ENCODE measurements around the gene FAM107B. TPM values are rescaled to one million over a fixed set of nuclear protein-coding genes. Genes with fewer than 3 reads are reported as not detected.

FAM107B gene
- total and polyA plus RNA-seq, 10 of the 15 experiments (the other 5 are each of a cell fraction or from before 2014, with no cell fraction given) = 22.9 to 162 (median 86.6) TPM

DNA sequence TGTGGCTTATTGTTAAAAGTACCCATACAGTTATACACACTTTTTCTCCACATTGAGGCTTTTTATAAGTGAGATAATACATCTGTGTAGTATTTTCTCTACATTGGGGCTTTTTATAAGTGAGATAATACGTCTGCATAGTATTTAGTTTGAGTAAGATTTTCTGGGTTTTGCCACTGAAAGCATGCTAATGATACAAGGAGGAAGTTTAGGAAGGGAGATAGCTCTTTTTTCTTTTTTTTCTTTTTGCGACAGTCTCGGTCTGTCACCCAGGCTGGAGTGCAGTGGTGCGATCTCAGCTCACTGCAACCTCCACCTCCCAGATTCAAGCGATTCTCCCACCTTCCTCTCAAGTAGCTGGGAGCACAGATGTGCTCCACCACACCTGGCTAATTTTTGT, 13.3 kb downstream of the FAM107B start:
- Histone ChIP-seq H3K27ac (ENCODE audit: control insufficient read depth, insufficient read depth) (no peak overlapping the region), H3K27me3 (replicated peaks in 1 of 2; ENCODE audit: control insufficient read depth in 2 of 2, insufficient read depth in 2 of 2, low read length in 1 of 2) (no peaks in the 10 kb centered on the region), H3K9me3 (replicated peaks; ENCODE audit: control insufficient read depth, insufficient read depth, low read length) (no peaks in the 10 kb centered on the region), H3K4me2 (ENCODE audit: control insufficient read depth, insufficient read depth) (no peak overlapping the region), H3K9ac (ENCODE audit: control insufficient read depth, insufficient read depth, low read length) (no peak overlapping the region), H3K4me3 (no peak overlapping the region), H4K20me1 (ENCODE audit: control insufficient read depth, insufficient read depth) (no peaks in the 10 kb centered on the region), H3K79me2 (ENCODE audit: control insufficient read depth, insufficient read depth, low read length) (no peaks in the 10 kb centered on the region), H2AFZ (ENCODE audit: control insufficient read depth, low read depth, low read length) (no peak overlapping the region), H3K36me3 (ENCODE audit: control insufficient read depth in 2 of 2, insufficient read depth in 2 of 2, low read length in 1 of 2) (no peaks in the 10 kb centered on the region), H3K4me1 (ENCODE audit: control insufficient read depth, insufficient read depth, low read length) (no peaks in the 10 kb centered on the region)
- BruUV-seq (replicated peaks) = no TSS peak
- no peak for DNase-seq (ENCODE audit: low read depth, low spot score)
- ChIA-PET POLR2A (interaction anchor here (0.6 kb wide), 1 partner anchor 20 kb away, joined by 6 read pairs; no protein-coding TSS in a partner anchor), CTCF (no interaction called here), SMC1A (ENCODE audit: uncharacterized antibody, unreplicated experiment) (interaction anchor here (0.8 to 1.5 kb wide), 3 partner anchors 10 to 116 kb away, joined by 3 to 4 read pairs (median 3); no protein-coding TSS in a partner anchor), RAD21 (ENCODE audit: unreplicated experiment) (no interaction called here)
- no peak for FAIRE-seq
- WGBS (ENCODE audit: insufficient coverage, insufficient replicate concordance, low lambda C conversion rate, missing lambda C conversion rate) = 25% methylated on average over 5 of the region's 5 CpGs
- peak; percentile 68 for ATAC-seq
- in situ Hi-C loops (cut with MboI) = no loop called here
- intact Hi-C loops (cut with micrococcal nuclease; ENCODE audit: unreplicated experiment) = no loop called here
- TF ChIP-seq, protein P1, sequence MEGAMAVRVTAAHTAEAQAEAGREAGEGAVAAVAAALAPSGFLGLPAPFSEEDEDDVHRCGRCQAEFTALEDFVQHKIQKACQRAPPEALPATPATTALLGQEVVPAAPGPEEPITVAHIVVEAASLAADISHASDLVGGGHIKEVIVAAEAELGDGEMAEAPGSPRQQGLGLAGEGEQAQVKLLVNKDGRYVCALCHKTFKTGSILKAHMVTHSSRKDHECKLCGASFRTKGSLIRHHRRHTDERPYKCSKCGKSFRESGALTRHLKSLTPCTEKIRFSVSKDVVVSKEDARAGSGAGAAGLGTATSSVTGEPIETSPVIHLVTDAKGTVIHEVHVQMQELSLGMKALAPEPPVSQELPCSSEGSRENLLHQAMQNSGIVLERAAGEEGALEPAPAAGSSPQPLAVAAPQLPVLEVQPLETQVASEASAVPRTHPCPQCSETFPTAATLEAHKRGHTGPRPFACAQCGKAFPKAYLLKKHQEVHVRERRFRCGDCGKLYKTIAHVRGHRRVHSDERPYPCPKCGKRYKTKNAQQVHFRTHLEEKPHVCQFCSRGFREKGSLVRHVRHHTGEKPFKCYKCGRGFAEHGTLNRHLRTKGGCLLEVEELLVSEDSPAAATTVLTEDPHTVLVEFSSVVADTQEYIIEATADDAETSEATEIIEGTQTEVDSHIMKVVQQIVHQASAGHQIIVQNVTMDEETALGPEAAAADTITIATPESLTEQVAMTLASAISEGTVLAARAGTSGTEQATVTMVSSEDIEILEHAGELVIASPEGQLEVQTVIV (IDR thresholded peaks at IDR 0.05; ENCODE audit: borderline replicate concordance, partially characterized antibody) = peak; percentile 49
- no peak for TF ChIP-seq NR2C2 (IDR thresholded peaks at IDR 0.05; ENCODE audit: borderline replicate concordance, control insufficient read depth, insufficient read length, low read depth)
- TF ChIP-seq, protein P2, sequence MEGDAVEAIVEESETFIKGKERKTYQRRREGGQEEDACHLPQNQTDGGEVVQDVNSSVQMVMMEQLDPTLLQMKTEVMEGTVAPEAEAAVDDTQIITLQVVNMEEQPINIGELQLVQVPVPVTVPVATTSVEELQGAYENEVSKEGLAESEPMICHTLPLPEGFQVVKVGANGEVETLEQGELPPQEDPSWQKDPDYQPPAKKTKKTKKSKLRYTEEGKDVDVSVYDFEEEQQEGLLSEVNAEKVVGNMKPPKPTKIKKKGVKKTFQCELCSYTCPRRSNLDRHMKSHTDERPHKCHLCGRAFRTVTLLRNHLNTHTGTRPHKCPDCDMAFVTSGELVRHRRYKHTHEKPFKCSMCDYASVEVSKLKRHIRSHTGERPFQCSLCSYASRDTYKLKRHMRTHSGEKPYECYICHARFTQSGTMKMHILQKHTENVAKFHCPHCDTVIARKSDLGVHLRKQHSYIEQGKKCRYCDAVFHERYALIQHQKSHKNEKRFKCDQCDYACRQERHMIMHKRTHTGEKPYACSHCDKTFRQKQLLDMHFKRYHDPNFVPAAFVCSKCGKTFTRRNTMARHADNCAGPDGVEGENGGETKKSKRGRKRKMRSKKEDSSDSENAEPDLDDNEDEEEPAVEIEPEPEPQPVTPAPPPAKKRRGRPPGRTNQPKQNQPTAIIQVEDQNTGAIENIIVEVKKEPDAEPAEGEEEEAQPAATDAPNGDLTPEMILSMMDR (IDR thresholded peaks at IDR 0.05 in 2 of 3, conservative IDR thresholded peaks at IDR 0.05 in 1 of 3; ENCODE audit: control insufficient read depth in 2 of 3, extremely low read depth in 1 of 3, insufficient read depth in 1 of 3, low read depth in 3 of 3, low read length in 3 of 3) = no peak
- TF ChIP-seq ZNF384 (IDR thresholded peaks at IDR 0.05; ENCODE audit: borderline replicate concordance, low read depth, low read length) = peak; percentile 47; the same call in 1 of the 2 replicates

Data from GM12878 (cell line).